ENCODE measurements around the gene KIAA1671.
"Not testable (repeated sequence)": the region's sequence is repeated elsewhere in the genome, so short reads cannot be mapped to it uniquely, and the experiment has no call there.

GRCh38 chr22:25178869-25179631 is 226.5 kb downstream of the KIAA1671 start:
- TF ChIP-seq EZH2phosphoT487 (IDR thresholded peaks at IDR 0.05; ENCODE audit: borderline replicate concordance); CTCF (conservative IDR thresholded peaks at IDR 0.05; ENCODE audit: low read length): not testable (repeated sequence)

Measured in Loucy (cell line).